NCI-H146 treated with DMSO at 0.1 percent for 48 hours (cell line): ENCODE measurements around the gene R3HCC1L.
"Not testable (repeated sequence)": the region's sequence is repeated elsewhere in the genome, so short reads cannot be mapped to it uniquely, and the experiment has no call there.

Experiments
- DNase-seq: peaks from one replicate; lab custom pipeline; 2025; ENCODE audit not compliant: unreplicated experiment; lab: John Stamatoyannopoulos, UW

The R3HCC1L gene

DNA sequence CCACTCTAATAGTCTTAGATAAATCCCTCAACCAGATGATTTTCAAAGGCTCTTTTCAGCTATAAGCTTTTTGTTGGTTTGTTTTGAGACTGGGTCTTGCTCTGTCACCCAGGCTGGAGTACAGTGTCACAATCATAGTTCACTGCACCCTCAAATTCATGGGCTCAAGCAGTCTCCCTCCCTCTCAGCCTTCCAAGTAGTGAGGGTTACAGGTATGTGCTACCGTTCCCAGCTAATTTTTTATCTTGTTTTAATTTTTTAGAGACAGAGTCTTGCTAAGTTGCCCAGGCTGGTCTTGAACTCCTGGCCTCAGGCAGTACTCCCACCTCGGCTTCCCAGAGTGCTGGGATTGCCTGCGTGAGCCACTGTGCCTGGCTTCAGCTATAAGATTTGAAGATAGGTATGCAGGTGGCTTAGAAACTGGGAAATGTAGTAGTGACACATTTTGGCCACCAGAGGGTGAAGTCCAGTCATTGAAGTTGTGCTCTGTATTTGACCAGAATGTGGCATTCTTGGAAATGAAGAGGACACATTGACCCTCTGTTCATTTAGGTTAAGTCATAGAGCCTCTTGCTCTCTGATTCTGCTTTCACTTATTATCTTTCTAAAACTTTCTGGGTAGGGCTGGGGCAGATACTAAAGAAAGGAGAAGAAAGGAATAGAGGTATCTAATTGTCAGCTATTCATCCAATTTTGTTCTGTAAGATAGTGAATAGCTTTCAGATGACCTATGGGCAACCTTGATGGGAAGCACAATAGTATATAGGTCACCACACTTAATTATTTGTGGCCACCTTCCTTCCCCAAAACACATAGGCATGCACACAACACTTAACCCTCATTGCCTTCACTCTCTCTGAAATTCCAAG lies 36.0 kb downstream of the R3HCC1L start:
- DNase-seq = peak; percentile 42

- DNase-seq = no peak
Observed at GRCh38 chr10:98172073-98172472, 37.6 kb downstream of the R3HCC1L start.

DNA sequence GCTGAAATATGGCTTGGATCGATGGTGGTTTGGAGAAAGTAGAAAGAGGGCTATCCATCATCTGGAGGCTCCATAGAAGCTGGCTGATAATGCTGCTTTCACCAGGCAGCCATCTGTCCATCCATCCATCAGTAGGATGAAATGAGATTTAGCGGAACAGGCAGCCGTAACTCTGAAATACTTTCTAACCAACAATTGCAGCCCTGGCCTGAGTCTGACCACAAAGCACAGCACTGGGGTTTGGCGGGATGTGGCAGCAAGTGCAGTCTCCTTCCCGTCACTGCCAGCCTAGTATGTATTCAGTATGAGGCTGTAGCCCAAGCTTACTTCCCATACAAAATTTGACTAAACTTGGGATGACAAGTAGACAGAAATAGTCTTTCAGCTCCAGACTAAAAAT lies 38.0 kb downstream of the R3HCC1L start:
- DNase-seq = no peak

GRCh38 chr10:98173260-98173659 lies 38.8 kb downstream of the R3HCC1L start:
- no peak for DNase-seq

- DNase-seq = not testable (repeated sequence)
Observed at GRCh38 chr10:98182351-98182915, 48.0 kb downstream of the R3HCC1L start.

GRCh38 chr10:98186681-98187080 lies 52.2 kb downstream of the R3HCC1L start:
- DNase-seq = no peak

GRCh38 chr10:98190773-98191172 lies 56.3 kb downstream of the R3HCC1L start:
- DNase-seq = not testable (repeated sequence)

- DNase-seq = no peak
Observed at GRCh38 chr10:98193037-98193436, 58.6 kb downstream of the R3HCC1L start.

DNA sequence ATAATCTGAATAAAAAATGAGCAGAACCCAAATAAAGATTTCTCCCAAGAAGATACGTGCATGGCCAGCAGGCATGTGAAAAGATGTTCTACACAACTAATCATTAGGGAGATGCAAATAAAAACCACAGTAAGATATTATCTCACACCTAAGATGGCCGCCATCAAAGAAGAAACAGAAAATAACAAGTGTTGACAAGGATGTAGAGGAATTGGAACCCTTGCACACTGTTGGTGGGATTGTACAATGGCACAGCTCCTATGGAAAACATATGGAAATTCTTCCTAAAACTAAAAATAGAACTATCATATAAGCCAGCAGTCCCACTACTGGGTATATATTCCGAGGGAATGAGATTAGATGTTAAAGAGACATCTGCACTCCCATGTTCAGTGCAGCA lies 60.2 kb downstream of the R3HCC1L start:
- no peak for DNase-seq

- no peak for DNase-seq
Observed at GRCh38 chr10:98195120-98195519, 60.7 kb downstream of the R3HCC1L start.

DNA sequence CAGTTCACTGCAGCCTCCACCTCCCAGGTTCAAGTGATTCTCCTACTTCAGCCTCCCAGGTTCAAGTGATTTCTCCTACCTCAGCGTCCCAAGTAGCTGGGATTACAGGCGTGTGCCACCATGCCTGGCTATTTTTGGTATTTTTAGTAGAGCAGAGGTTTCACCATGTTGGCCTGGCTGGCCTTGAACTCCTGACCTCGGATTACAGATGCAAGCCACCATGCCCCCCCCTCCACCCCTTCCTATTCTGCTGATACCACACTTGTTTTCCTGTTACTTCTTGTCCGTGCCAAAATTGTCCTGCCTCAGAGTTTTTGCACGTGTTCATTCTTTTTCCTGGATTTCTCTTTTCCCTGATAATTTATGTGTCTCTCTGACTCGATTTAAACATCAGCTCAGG lies 62.5 kb downstream of the R3HCC1L start:
- no peak for DNase-seq

DNA sequence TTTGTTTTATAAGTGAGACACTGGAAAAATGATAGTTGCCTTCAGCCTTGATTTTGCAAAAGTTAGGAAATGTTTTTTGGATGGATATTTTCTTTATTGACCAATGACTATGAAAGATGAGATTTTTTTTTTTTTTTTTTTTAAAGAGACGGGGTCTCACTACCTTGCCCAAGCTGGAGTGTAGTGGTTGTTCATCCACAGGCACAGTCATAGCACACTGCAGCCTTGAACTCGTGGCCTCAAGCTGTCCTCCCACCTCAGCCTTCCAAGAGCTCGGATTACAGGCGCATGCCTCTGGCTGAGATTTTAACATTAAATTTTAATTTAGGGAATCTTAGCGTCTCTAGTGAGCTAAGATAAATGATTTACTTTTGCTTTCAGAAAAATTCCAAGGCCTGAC lies 67.3 kb downstream of the R3HCC1L start:
- DNase-seq = no peak

GRCh38 chr10:98202378-98202777 lies 67.9 kb downstream of the R3HCC1L start:
- no peak for DNase-seq

- DNase-seq = no peak
Observed at GRCh38 chr10:98205351-98205750, 70.9 kb downstream of the R3HCC1L start.

DNA sequence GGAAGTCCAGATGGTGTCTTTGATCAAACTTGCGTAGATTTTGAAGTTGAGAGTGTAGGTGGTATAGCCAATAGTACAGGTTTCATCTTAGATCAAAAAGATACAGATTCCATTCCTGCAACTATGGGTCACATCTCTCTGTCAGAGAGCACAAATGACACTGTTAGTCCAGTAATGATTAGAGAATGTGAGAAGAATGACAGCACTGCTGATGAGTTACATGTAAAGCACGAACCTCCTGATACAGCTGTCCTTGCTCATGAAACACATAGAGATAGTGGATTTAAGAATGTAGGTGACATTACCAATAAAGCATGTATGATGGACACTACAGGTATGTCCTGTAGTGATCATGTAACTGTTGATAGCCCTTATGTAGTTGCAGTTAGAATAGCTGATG lies 74.5 kb downstream of the R3HCC1L start:
- DNase-seq = no peak

DNA sequence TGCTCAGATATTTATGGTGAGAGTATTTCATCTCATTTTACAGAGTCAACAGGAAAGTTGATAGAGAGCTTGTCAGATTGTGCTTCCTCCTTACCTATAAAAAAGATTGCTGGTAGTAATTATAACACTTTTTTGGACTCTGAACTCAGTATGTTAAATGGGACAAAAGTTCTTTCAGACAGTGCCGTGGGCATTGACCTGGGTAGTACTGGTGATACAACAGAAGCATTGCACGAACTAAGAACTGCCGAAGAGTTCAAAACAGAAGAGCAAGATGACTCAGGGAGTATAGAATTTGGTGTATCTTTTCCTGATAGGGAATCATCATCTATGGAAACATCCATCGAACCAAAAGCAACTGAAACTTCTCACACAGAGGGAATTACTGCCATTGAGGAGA lies 75.0 kb downstream of the R3HCC1L start:
- DNase-seq = no peak

DNA sequence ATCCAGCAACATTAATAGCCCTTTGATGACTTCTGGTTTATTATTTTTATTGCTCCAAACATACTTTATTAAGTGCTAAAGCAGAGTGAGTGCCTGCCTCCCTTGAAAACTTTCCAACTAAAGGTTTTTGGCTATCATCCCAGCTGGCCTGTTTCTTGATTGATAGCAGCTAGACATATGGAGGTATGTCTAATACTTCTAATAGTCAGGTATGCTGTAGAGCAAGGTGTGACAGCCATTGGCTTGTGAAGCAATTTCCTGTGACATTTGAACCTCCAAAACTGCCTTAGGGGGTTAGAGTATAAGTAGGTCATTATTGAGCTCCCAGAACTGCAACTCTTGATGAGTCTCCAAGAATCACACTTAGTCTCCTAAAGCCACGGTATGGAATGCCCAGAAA lies 77.7 kb downstream of the R3HCC1L start:
- DNase-seq = no peak

- no peak for DNase-seq
Observed at GRCh38 chr10:98213740-98214139, 79.3 kb downstream of the R3HCC1L start.

- DNase-seq = no peak
Observed at GRCh38 chr10:98215373-98215772, 80.9 kb downstream of the R3HCC1L start.

DNA sequence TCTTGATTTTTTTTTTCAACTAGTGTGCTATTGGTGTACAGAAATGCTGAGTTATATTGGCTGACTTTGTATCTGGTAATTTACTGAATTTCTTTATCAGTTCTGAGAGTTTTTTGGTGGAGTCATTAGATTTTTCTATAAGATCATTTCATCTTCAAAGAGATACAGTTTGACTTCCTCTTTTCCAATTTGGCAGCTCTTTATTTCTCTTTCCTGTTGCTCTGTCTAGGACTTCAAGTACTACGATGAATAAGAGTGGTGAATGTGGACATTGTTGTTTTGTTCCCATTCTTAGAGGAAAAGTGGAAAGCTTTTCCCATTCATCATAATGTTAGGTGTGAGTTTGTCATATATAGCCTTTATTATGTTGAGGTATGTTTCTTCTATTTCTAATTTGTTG lies 83.3 kb downstream of the R3HCC1L start:
- DNase-seq = no peak

- DNase-seq = no peak
Observed at GRCh38 chr10:98223874-98224273, 89.4 kb downstream of the R3HCC1L start.

DNA sequence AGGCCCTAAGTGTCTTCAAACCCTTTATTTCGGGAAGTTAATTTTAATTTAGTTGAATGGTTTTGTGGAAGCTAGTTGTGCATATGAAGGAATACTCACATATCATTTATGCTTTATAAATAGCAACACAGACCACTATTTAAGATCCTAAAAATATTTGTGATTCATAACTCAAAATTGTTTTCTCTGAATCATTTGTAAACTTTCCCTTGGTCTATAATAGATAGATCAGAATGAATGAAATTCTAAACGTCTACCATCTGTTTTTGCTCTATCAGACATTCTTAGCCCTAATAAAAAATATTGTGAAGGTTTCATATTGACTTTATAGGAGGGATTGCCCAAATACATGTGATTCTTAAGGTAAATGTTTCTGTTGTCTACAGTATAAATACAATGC lies 90.1 kb downstream of the R3HCC1L start:
- no peak for DNase-seq

DNA sequence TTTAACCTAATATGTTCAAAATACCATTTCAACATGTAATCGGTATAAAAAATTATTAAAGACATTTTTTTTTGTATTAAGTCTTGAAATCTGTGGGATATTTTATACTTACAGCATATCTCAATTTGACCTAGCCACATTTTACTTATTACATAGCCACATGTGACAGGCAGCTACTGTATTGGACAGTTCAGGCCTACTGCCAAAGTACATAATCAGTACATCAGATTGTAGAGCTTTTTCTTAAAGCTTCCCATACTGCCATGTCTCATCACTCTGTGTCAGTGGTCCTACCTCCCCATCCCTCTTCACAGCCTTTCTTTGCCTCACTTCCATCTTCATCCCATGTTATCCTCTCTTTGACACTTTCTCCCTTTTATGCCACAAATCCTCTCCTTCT lies 90.5 kb downstream of the R3HCC1L start:
- no peak for DNase-seq
